Islet precursor cell (in vitro differentiated cells): ENCODE results near the gene FOXO3.
A peak's percentile ranks its signal among the peaks of the same experiment; 100 is the strongest.

Source experiments
- DNase-seq: peaks from one replicate; pipeline ENCODE4 v3.0.0-alpha.2; 2018

The FOXO3 gene

GRCh38 chr6:108716801-108717791, 156.4 kb downstream of the FOXO3 start:
- peak; percentile 50 for DNase-seq

DNA sequence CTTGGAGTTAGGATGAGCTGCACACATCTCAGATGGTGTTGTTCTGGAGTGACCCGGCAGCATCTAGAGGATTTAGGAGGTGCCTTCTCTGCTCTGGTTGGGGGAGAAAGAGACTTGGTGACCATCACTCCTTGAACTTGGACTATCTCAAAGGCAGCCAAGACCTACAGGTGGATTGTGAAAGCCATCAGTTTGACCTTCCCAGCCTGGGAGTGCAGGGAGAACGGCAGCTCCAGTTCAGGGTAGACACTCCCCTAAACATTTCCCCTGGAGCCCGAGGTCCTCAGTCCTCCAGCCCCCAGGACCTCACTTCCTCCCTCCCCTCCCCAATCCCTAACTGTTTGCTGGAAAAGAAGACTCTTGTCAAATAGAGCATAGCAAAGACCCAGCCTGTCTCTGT, 158.8 kb downstream of the FOXO3 start:
- peak; percentile 38 for DNase-seq

DNA sequence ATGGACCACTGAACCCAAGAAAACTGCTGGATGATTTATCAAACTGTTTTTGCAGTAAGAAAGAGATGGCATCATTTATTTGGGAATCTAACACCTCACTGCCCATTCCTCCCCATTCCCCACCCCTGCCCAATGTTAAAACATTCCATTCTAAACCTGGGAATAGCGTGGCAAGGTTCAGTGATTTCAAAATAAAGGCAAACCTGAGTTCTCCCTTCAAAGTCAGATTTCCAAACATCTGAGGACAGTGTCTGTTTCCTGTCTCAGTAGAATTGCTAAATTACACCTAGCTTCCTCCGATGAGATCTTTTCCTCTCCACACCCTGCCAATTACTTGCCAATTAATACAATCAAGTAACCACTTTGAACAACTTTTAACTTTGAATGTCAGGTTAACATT, 160.1 kb downstream of the FOXO3 start:
- no peak for DNase-seq

DNA sequence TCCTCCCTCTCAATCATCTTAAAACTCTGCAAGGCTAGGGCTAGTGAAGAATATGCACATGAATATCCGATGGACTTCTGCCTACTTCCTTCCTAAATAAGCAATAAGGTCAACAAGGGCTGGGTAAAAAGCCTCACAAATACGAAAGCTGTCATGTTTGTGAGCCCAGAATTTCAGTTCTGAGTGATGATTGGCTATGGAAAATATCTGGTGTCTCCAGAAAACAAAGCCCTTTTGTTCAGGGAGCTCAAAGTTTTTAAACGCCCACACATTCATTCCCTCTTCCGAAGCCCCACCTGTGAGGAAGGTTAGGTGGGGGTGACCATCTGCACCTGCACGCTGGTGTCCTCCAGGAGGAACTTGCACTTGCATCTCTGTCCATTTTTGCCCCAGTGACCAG, 160.6 kb downstream of the FOXO3 start:
- peak; percentile 53 for DNase-seq

DNA sequence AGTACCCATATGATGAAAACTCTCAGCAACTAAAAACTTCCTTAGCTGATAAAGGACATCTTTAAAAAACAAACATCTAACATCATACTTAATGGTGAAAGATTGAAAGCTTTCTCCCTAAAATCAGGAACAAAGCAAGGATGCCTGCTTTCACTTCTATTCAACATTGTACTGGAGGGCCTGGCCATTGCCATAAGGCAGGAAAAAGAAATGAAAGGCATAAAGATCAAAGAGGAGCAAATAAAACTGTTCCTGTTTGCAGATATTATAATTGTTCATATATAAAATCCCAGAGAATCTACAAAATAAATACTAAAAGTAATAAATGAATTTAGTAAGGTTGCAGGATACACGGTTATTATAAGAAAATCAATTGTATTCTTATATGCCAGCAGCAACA, 162.9 kb downstream of the FOXO3 start:
- no peak for DNase-seq

DNA sequence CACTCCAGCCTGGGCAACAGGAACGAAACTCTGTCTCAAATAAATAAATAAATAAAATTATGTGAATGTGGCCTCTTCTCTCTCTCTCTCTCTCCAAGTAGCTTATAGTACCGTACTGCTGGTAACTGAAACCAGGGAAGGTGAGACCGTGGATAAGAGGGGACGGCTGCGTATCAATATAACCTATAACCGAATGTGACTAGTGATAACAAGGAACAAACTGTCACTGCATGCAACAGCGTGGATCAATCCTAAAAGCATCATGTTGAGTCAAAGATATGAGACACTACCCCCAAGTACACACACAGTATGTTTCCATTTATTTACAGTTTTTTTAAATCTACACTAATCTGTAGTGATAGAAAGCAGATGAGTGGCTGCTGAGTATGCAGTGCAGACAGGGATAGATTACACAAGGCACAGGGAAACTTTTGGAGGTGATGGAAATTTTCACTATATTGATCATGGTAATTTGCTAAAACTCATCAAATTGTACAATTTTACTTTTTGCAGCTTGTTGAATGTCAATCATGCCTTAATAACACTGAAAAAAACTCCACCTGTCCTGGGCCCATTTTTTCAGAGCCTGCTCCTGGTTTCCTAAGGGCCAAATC, 166.1 kb downstream of the FOXO3 start:
- no peak for DNase-seq

- DNase-seq = peak; percentile 57
Measured at GRCh38 chr6:108727966-108728730, 167.4 kb downstream of the FOXO3 start.

DNA sequence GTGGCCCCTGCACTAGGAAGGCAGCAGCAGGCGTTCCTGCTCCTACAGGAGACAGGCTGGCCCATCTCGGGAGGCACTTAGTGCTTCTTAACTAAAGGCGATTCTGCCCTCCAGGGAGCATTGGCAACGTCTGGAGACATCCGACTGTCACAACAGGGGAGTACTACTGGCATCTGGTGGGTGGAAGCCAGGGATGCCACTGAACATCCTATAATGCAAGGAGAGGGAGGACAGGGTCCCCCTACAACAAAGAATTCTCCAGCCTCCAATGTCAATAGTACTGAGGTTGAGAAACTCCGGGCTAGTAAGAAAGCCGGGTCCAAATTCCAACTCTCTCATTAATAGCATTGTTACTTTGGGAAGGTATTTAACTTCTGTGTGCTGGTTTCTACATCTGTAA, 168.1 kb downstream of the FOXO3 start:
- DNase-seq = peak; percentile 49

DNA sequence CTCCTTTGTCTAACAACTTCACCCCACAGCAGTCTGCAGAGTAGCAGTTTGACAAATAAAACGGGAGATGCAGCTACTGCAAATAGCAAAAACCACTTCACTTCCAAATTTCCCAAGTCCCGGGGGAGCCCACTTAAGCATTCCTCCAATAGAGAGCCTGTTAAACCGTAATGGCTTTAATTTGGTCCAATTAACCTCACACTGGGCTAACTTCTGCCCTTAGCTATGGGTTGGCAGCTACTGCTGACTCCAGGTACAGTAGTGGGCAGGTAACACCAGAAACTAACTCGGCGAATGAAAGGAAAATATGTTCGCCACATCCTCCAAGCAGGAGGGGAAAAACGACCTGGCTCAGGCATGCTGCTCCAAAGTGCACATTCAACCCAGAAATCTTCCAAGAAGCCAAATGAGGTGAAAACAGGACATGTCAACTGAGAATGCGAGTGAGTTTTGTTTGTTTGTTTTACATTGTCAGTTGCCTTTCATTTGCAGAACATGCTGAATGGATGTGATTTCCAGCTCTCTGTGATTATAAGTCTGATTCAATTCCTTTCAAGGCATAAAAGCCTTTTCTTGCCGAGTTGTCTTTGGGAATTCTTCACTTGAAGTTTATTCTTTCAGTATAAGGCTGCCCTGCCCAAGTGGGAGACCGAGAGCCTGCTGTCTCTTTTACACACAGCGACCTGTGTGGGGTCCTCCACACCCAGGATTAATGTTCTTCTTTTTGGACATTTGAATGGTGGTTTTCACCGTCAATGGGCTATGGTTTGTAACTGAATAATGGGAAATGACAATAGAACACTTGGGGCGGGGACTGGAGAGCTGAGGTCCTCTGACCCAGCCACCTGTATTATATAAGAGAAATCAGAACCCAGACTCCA, 170.2 kb downstream of the FOXO3 start:
- peak; percentile 68 for DNase-seq

DNA sequence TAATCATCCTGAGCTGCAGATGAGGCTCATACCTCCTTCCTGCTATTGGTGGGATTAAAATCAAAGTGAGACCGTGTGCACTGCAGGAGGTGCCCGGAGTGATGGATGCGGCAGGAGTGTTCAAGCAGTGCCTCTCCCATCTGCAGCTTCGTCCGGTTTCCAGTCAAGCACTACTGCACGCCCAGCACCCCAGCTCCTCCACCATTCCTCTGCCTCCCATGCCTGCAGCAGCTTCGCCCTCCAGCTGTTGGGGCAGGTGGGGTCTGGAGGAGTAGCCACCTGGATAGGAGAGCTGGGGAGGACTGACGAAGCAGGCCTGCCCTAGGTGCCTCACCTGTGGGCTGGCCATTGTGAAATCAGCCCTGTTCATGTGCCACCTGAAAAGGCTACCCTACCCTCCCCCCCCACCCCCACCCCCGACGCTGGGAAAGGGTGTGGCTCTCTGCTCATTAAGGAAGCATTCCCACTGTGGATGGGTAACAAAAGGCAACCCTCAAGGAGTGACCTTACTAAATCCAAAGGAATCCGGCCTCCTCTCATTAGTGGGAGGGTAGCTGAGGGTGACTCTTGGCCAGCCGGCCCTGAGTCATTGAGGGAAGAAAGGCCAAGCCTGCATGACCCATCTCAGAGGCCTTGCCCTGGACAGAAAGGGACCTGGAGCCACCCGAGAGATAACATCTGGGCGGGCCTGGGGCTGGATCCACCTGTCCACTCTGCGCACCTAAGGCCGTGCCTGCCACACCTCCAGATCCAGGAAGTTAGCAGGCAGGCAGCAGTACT, 171.6 kb downstream of the FOXO3 start:
- DNase-seq = peak; percentile 92

- DNase-seq = peak; percentile 43
Measured at GRCh38 chr6:108733051-108733450, 172.3 kb downstream of the FOXO3 start.

DNA sequence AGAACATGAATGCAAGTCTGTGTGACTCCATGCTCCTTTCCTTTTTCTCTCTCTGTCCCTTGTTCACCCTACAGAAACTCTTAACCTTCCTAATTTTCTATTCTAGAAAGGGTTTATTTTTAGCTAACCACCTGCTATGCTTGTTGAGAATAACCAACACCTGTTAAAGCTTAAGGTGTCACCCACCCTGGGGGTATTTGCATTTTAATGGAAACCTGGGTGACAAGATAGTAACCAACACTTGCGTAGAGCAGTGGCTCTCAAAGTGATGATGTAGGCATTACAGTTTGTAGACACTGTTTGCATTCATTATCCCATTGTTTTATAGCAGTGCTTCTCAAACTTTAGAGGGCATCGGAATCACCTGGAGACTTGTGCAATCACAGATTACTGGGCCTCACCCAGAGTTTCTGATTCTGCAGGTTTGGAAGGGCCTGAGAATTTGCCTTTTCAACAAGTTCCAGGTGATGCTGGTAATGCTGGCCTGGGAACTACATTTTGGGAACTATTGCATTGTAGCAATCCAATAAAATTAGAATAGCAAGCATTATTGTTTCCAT, 173.1 kb downstream of the FOXO3 start:
- no peak for DNase-seq
